OCI-LY1 (cell line): ENCODE results near the gene ISL1.

Experiments used
- H2AFZ ChIP-seq: fragments of 200-600 bp; sonication (generic), shearing (Covaris generic); 2 replicates; pipeline ENCODE4 v1.6.0; 2014; ENCODE audit warnings: antibody characterized with exemption, mild to moderate bottlenecking, low read length
- H3F3A ChIP-seq: fragments of 200-600 bp; sonication (generic), shearing (Covaris generic); 2 replicates; pipeline ENCODE4 v1.6.0; 2014; ENCODE audit warnings: mild to moderate bottlenecking, antibody characterized with exemption, low read length, moderate library complexity; ENCODE audit not compliant: insufficient read depth
- H3K27ac ChIP-seq: fragments of 200-600 bp; sonication (generic); 2 replicates; pipeline ENCODE4 v1.5.1; 2014; ENCODE audit warnings: low read length, mixed run types, mild to moderate bottlenecking, low read depth; ENCODE audit not compliant: poor library complexity, severe bottlenecking
- H3K27me3 ChIP-seq: fragments of 200-600 bp; sonication (generic); 2 replicates; pipeline ENCODE4 v1.6.0; 2014; ENCODE audit warnings: antibody characterized with exemption, mild to moderate bottlenecking, low read length, moderate library complexity; ENCODE audit not compliant: insufficient read depth
- H3K36me3 ChIP-seq: fragments of 200-600 bp; sonication (generic); 2 replicates; pipeline ENCODE4 v1.6.1; 2014; ENCODE audit warnings: mild to moderate bottlenecking, antibody characterized with exemption, low read length, moderate library complexity, mixed read lengths; ENCODE audit not compliant: insufficient read depth
- H3K4me1 ChIP-seq: fragments of 200-600 bp; sonication (generic); 2 replicates; pipeline ENCODE4 v1.5.1; 2014; ENCODE audit warnings: mild to moderate bottlenecking, low read length, moderate library complexity; ENCODE audit not compliant: insufficient read depth, severe bottlenecking
- H3K4me2 ChIP-seq: fragments of 200-600 bp; sonication (generic), shearing (Covaris generic); 2 replicates; pipeline ENCODE4 v1.6.1; 2014; ENCODE audit warnings: low read length
- H3K4me3 ChIP-seq: fragments of 200-600 bp; sonication (generic); 2 replicates; pipeline ENCODE4 v1.5.1; 2014; ENCODE audit warnings: low read length, low read depth, mild to moderate bottlenecking, mixed read lengths; ENCODE audit not compliant: poor library complexity, severe bottlenecking
- H3K79me2 ChIP-seq: fragments of 200-600 bp; shearing (Covaris generic); 2 replicates; pipeline ENCODE4 v1.6.1; 2016; ENCODE audit warnings: mixed run types, low read length, mixed read lengths; ENCODE audit not compliant: insufficient read depth
- H3K9ac ChIP-seq: fragments of 200-600 bp; sonication (generic), shearing (Covaris generic); 2 replicates; pipeline ENCODE4 v1.6.1; 2014; ENCODE audit warnings: mild to moderate bottlenecking, low read length, mixed read lengths
- H3K9me2 ChIP-seq: fragments of 200-600 bp; sonication (generic), shearing (Covaris generic); 2 replicates; pipeline ENCODE4 v1.6.1; 2014; ENCODE audit warnings: low read depth, mild to moderate bottlenecking, low read length, mixed read lengths
- H3K9me3 ChIP-seq: fragments of 200-600 bp; shearing (Covaris generic); 2 replicates; pipeline ENCODE4 v1.6.1; 2014; ENCODE audit warnings: low read length, mixed read lengths
- H4K20me1 ChIP-seq: fragments of 200-600 bp; sonication (generic), shearing (Covaris generic); 2 replicates; pipeline ENCODE4 v1.6.0; 2016; ENCODE audit warnings: mild to moderate bottlenecking, low read length; ENCODE audit not compliant: insufficient read depth
- EZH2 ChIP-seq: fragments of 200-600 bp; sonication (generic), shearing (Covaris generic); IDR thresholded peaks from 2 replicates; pipeline ENCODE4 v1.8.0; 2017; ENCODE audit warnings: borderline replicate concordance, mixed run types, mild to moderate bottlenecking, antibody characterized with exemption, low read length, moderate library complexity, mixed read lengths
- TF ChIP-seq, protein P1 (sequence below): fragments of 200-600 bp; sonication (generic), shearing (Covaris generic); IDR thresholded peaks from 2 replicates; pipeline ENCODE4 v1.5.1; 2017; ENCODE audit warnings: mild to moderate bottlenecking, antibody characterized with exemption, low read length, moderate library complexity, mixed read lengths

ISL1 gene

DNA sequence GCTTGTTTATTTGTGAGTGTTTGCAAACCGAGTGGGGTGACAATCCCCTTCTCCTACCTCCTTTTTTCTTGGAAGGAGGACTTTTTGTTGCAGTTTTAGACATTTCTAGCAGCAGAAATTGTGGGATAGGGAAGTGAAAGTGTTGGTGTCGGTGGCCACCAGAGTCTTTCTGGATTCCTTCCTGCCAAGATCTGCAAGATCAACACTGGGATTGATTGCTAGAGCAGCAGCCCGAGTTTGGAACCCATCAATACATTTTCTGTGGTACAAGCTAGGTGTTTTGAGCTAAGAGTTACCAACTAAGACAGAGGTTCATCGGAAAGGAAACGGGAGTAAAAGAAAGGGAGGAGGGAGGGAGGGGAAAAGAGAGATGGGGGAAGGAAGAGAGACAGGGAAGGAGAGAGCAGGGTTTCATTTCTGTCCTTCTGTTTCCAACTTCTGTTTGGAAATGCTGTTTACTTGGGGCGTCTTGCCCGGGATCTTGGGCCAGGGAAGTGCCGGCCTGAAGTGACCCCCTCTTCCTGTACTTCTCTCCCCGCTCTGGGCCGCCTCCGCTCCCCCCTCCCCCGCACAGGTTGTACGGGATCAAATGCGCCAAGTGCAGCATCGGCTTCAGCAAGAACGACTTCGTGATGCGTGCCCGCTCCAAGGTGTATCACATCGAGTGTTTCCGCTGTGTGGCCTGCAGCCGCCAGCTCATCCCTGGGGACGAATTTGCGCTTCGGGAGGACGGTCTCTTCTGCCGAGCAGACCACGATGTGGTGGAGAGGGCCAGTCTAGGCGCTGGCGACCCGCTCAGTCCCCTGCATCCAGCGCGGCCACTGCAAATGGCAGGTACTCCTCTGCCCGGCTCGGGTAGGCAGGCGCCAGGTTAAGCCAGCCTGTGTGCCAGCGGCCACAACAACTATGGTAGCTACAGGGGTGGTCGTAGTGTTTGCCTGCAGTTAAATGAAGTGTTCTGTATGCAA lies 4.0 kb downstream of the ISL1 start:
- Histone ChIP-seq H4K20me1 (no peaks in the 10 kb centered on the region), H3K9me2 (no peaks in the 10 kb centered on the region), H3K27me3 (no peaks in the 10 kb centered on the region), H3K4me3 (no peak overlapping the region), H3K9ac (no peak overlapping the region), H3K27ac (no peak overlapping the region), H2AFZ (no peak overlapping the region), H3K4me1 (no peaks in the 10 kb centered on the region), H3K9me3 (no peaks in the 10 kb centered on the region), H3K4me2 (no peak overlapping the region), H3K79me2 (no peaks in the 10 kb centered on the region), H3K36me3 (no peaks in the 10 kb centered on the region), H3F3A (no peaks in the 10 kb centered on the region)
- TF ChIP-seq, protein P1, sequence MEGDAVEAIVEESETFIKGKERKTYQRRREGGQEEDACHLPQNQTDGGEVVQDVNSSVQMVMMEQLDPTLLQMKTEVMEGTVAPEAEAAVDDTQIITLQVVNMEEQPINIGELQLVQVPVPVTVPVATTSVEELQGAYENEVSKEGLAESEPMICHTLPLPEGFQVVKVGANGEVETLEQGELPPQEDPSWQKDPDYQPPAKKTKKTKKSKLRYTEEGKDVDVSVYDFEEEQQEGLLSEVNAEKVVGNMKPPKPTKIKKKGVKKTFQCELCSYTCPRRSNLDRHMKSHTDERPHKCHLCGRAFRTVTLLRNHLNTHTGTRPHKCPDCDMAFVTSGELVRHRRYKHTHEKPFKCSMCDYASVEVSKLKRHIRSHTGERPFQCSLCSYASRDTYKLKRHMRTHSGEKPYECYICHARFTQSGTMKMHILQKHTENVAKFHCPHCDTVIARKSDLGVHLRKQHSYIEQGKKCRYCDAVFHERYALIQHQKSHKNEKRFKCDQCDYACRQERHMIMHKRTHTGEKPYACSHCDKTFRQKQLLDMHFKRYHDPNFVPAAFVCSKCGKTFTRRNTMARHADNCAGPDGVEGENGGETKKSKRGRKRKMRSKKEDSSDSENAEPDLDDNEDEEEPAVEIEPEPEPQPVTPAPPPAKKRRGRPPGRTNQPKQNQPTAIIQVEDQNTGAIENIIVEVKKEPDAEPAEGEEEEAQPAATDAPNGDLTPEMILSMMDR, result no peak
- TF ChIP-seq EZH2, result no peak

DNA sequence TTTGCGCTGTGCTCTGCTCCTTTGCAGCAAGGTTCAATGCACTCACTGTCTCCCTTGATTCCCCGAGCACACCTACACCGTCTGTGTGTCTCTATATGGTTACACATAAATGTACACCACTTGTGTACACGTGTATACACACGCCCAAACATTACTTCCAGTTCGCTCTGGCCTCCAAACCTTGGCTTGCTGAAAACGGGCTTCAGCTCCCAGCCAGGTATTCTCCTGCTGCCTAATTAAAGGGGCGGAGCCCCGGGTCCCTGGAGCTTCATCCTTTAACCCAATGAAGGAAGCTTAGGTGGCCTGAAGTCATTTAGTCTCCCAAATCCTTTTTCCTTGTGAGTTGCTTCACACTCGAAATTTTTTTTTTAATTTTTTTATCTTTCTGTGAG lies 4.6 kb downstream of the ISL1 start:
- Histone ChIP-seq H3K9ac (no peak overlapping the region), H3K9me2 (no peaks in the 10 kb centered on the region), H3F3A (no peaks in the 10 kb centered on the region), H3K9me3 (no peaks in the 10 kb centered on the region), H3K79me2 (no peaks in the 10 kb centered on the region), H3K27me3 (no peaks in the 10 kb centered on the region), H2AFZ (no peak overlapping the region), H3K4me2 (no peak overlapping the region), H4K20me1 (no peaks in the 10 kb centered on the region), H3K4me3 (no peak overlapping the region), H3K27ac (no peak overlapping the region), H3K4me1 (no peaks in the 10 kb centered on the region), H3K36me3 (no peaks in the 10 kb centered on the region)
- no peak for TF ChIP-seq EZH2
- TF ChIP-seq, protein P1, result no peak

DNA sequence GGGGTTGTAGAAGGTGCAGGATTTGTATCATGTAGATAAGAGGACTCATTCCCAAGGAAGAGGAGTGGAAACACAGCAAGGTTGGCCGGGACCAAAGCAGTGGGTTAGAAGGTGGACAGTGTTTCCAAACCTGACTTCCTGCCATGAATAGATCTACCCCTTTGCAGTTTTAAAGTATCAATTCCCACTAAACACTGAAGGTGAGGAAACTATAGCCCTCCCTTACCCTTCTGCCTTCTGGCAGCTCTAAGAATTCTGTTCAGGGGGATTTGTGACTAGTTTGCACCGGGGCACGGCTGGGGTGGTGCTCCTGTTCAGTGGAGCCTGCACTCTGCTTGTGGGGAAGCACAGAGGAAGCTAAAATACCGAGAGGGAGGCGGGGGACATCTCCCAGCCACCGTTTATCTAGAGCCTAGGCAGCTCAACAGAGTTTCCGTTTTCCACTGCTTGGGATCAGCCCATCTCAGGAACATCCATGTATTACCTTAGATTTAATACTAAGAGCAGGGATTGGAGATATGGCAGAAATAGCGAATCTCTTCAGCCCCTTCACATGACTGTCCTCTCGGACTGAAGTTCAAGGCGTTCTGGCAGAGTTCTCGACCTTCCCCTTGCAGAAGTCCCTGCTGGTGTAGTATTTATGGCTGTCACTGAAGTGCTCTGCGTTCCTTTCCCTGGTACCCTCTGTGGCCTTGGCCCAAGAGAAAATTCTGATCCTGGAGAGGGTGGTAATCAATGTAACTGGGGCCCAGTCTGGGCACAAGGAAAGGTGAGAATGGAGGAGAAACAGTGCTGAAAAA lies 5.4 kb downstream of the ISL1 start:
- Histone ChIP-seq H3K9ac (no peak overlapping the region), H3K79me2 (no peaks in the 10 kb centered on the region), H3K9me3 (no peaks in the 10 kb centered on the region), H3K9me2 (no peaks in the 10 kb centered on the region), H2AFZ (no peak overlapping the region), H3K27ac (no peak overlapping the region), H3K27me3 (no peaks in the 10 kb centered on the region), H4K20me1 (no peaks in the 10 kb centered on the region), H3K36me3 (no peaks in the 10 kb centered on the region), H3F3A (no peaks in the 10 kb centered on the region), H3K4me2 (no peak overlapping the region), H3K4me3 (no peak overlapping the region), H3K4me1 (no peaks in the 10 kb centered on the region)
- TF ChIP-seq, protein P1, result no peak
- TF ChIP-seq EZH2, result no peak
